ENCODE results near the gene SLC25A47. TPM values are rescaled to one million over a fixed set of nuclear protein-coding genes. Genes with fewer than 3 reads are reported as not detected.

SLC25A47 gene
- total and polyA plus RNA-seq, 4 donors: 23.7 to 469 (median 291) TPM

GRCh38 chr14:100274250-100274649 is 48.9 kb upstream of the SLC25A47 start:
- DNase-seq (ENCODE audit: low spot score): no peak

GRCh38 chr14:100275214-100275613 is 47.9 kb upstream of the SLC25A47 start:
- TF ChIP-seq SP1 (IDR thresholded peaks at IDR 0.05) (no peak), NR2F2 (IDR thresholded peaks at IDR 0.05) (no peak), ATF3 (IDR thresholded peaks at IDR 0.05) (no peak), YY1 (IDR thresholded peaks at IDR 0.05) (no peak), RAD21 (IDR thresholded peaks at IDR 0.05) (no peak), RXRA (IDR thresholded peaks at IDR 0.05) (no peak), TAF1 (conservative IDR thresholded peaks at IDR 0.05) (no peak), HNF4A (conservative IDR thresholded peaks at IDR 0.05) (no peak), CTCF (IDR thresholded peaks at IDR 0.05; ENCODE audit: low read depth, low read length, missing input control) (no peak), MAX (IDR thresholded peaks at IDR 0.05) (no peak), HNF4G (IDR thresholded peaks at IDR 0.05) (no peak), REST (IDR thresholded peaks at IDR 0.05) (no peak), ZBTB33 (IDR thresholded peaks at IDR 0.05) (no peak), JUND (IDR thresholded peaks at IDR 0.05) (no peak), FOXA1 (IDR thresholded peaks at IDR 0.05) (no peak), FOXA2 (IDR thresholded peaks at IDR 0.05) (no peak), GABPA (IDR thresholded peaks at IDR 0.05 in 1 of 2, conservative IDR thresholded peaks at IDR 0.05 in 1 of 2) (no peak), EGR1 (IDR thresholded peaks at IDR 0.05; ENCODE audit: low read depth in 2 of 2) (no peak)
- DNase-seq (ENCODE audit: low spot score): no peak
- peaks cover 1 to 25% (median 10%) of the 10 kb centered on the region in 4 donors for H3K4me1 ChIP-seq (ENCODE audit: control insufficient read depth in 4 of 4, insufficient read depth in 4 of 4, low read length in 3 of 4)
- 69% methylated on average over 7 of the region's 7 CpGs for WGBS
- no peak overlapping the region for H3K4me3 ChIP-seq (ENCODE audit: low read depth in 1 of 3, low read length in 3 of 3)
- H3K36me3 ChIP-seq (ENCODE audit: control insufficient read depth in 4 of 4, insufficient read depth in 3 of 4, low read depth in 1 of 4, low read length in 3 of 4): peaks cover 0 to 8% (median 1%) of the 10 kb centered on the region in 4 donors
- H3K27ac ChIP-seq (ENCODE audit: low read depth in 1 of 2, low read length in 2 of 2): no peak overlapping the region
- H3K27me3 ChIP-seq (ENCODE audit: control insufficient read depth in 4 of 4, insufficient read depth in 4 of 4, low read length in 3 of 4): no peaks in the 10 kb centered on the region
- no peak overlapping the region for H3K9ac ChIP-seq (ENCODE audit: low read depth in 1 of 2, low read length in 2 of 2)
- H3K9me3 ChIP-seq (ENCODE audit: control insufficient read depth in 4 of 4, low read length in 3 of 4): no peaks in the 10 kb centered on the region

More at GRCh38 chr14:100274250-100274649, 48.9 kb upstream of the SLC25A47 start:
- H3K36me3 ChIP-seq (ENCODE audit: control insufficient read depth in 4 of 4, insufficient read depth in 3 of 4, low read depth in 1 of 4, low read length in 3 of 4): peaks cover 0 to 8% (median 1%) of the 10 kb centered on the region in 4 donors
- no peak for TF ChIP-seq TAF1 (conservative IDR thresholded peaks at IDR 0.05)
- no peak for TF ChIP-seq FOXA1 (IDR thresholded peaks at IDR 0.05)
- no peak for TF ChIP-seq HNF4G (IDR thresholded peaks at IDR 0.05)
- no peak for TF ChIP-seq RXRA (IDR thresholded peaks at IDR 0.05)
- TF ChIP-seq RAD21 (IDR thresholded peaks at IDR 0.05): no peak
- TF ChIP-seq YY1 (IDR thresholded peaks at IDR 0.05): no peak
- H3K9ac ChIP-seq (ENCODE audit: low read depth in 1 of 2, low read length in 2 of 2): no peak overlapping the region
- peaks cover 1 to 23% (median 12%) of the 10 kb centered on the region in 4 donors for H3K4me1 ChIP-seq (ENCODE audit: control insufficient read depth in 4 of 4, insufficient read depth in 4 of 4, low read length in 3 of 4)
- H3K9me3 ChIP-seq (ENCODE audit: control insufficient read depth in 4 of 4, low read length in 3 of 4): no peaks in the 10 kb centered on the region
- H3K27me3 ChIP-seq (ENCODE audit: control insufficient read depth in 4 of 4, insufficient read depth in 4 of 4, low read length in 3 of 4): no peaks in the 10 kb centered on the region
- 98% methylated on average over 4 of the region's 4 CpGs for WGBS
- H3K27ac ChIP-seq (ENCODE audit: low read depth in 1 of 2, low read length in 2 of 2): no peak overlapping the region
- no peak overlapping the region for H3K4me3 ChIP-seq (ENCODE audit: low read depth in 1 of 3, low read length in 3 of 3)
